Stimulated activated memory B cell treated with anti-CD40 and anti-IgM and Interleukin-4, amounts not matched to agents 10 μg/mL and 1 μg/mL and 100 μg/mL, for 72 hours (primary cell): ENCODE data around the gene WDR88.
"Not testable (repeated sequence)": the region's sequence is repeated elsewhere in the genome, so short reads cannot be mapped to it uniquely, and the experiment has no call there.

ENCODE experiments used
- ATAC-seq: fragments of 150-1000 bp; cut with Tn5 transposase; 2 replicates; pipeline ENCODE4 v1.10.0; 2021
- H3K27ac Mint-ChIP-seq: one replicate; pipeline ENCODE4 v1.8.0; 2022; ENCODE audit warnings: mild to moderate bottlenecking, mixed read lengths
- H3K27me3 Mint-ChIP-seq: one replicate; pipeline ENCODE4 v1.8.0; 2022; ENCODE audit warnings: mixed read lengths
- H3K36me3 Mint-ChIP-seq: one replicate; pipeline ENCODE4 v1.8.0; 2022; ENCODE audit warnings: mixed read lengths
- H3K4me1 Mint-ChIP-seq: one replicate; pipeline ENCODE4 v1.8.0; 2022; ENCODE audit warnings: mixed read lengths
- H3K4me3 Mint-ChIP-seq: one replicate; pipeline ENCODE4 v1.8.0; 2022; ENCODE audit warnings: mild to moderate bottlenecking, moderate library complexity, mixed read lengths
- H3K9me3 Mint-ChIP-seq: one replicate; pipeline ENCODE4 v1.8.0; 2022; ENCODE audit warnings: mixed read lengths

The WDR88 gene

DNA sequence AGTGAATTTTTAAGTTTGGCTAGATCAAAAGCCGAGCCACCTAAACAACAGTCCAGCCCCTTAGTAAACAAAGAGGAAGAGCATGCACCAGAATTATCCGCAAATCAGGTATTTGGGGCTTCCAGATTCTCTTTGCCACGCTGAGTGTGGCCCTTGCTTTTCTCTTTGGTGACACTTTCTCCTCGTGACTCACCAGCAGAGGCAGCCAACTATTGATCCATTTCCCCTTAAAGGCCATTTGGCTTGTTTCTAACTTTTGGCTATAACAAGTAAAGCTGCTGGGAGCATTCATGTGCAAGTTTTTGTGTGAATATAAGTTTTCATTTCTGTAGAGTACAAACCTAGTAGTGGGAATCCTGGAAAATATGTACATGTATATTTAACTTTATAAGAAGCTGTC, 17.6 kb upstream of the WDR88 start:
- H3K36me3 Mint-ChIP-seq = peaks cover 86% of the 10 kb centered on the region
- H3K9me3 Mint-ChIP-seq = peaks cover 3% of the 10 kb centered on the region
- no peaks in the 10 kb centered on the region for H3K4me1 Mint-ChIP-seq
- no peaks in the 10 kb centered on the region for H3K27me3 Mint-ChIP-seq
- ATAC-seq = no peak
- no peak overlapping the region for H3K27ac Mint-ChIP-seq
- H3K4me3 Mint-ChIP-seq = no peak overlapping the region

DNA sequence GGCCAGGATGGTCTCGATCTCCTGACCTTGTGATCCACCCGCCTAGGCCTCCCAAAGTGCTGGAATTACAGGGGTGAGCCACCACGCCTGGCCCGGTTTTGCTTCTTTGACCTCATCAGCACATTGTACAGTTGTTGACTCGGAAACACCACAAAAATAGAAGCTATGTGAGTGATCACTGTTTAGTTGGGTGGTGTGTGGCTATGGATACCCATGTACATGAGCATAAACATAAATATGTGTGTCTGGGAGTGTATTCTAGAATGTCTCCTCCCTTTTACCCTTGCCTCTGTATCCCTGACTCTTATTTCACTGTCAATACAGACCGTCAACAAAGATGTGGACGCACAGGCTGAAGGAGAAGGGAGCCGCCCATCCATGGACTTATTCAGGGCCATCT, 14.4 kb upstream of the WDR88 start:
- Mint-ChIP-seq H3K9me3 (peaks cover 3% of the 10 kb centered on the region), H3K27ac (no peak overlapping the region), H3K36me3 (peaks cover 68% of the 10 kb centered on the region), H3K4me1 (no peaks in the 10 kb centered on the region), H3K27me3 (no peaks in the 10 kb centered on the region), H3K4me3 (no peak overlapping the region)
- ATAC-seq = no peak

DNA sequence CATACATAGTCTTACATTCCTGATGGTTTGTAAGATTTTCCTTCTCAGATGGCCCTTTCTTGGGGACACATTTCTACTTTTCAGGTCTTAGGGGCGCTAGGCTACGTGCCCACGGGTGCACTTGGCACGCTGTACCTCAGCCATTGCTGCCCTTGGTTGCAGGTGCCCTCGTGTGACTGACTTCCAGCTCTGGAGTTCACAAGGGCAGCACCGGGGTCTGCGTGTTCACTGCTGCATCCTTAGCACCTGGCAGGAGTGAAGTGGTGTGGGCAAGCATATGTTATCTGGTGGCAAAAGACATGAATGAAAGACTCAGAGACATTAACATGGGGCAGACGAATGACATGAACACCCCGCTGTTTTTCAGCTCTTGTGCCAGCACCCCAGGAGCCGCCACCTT, 13.3 kb upstream of the WDR88 start:
- H3K27me3 Mint-ChIP-seq = no peaks in the 10 kb centered on the region
- no peak overlapping the region for H3K27ac Mint-ChIP-seq
- no peaks in the 10 kb centered on the region for H3K4me1 Mint-ChIP-seq
- peaks cover 58% of the 10 kb centered on the region for H3K36me3 Mint-ChIP-seq
- peaks cover 3% of the 10 kb centered on the region for H3K9me3 Mint-ChIP-seq
- no peak overlapping the region for H3K4me3 Mint-ChIP-seq
- ATAC-seq = no peak

DNA sequence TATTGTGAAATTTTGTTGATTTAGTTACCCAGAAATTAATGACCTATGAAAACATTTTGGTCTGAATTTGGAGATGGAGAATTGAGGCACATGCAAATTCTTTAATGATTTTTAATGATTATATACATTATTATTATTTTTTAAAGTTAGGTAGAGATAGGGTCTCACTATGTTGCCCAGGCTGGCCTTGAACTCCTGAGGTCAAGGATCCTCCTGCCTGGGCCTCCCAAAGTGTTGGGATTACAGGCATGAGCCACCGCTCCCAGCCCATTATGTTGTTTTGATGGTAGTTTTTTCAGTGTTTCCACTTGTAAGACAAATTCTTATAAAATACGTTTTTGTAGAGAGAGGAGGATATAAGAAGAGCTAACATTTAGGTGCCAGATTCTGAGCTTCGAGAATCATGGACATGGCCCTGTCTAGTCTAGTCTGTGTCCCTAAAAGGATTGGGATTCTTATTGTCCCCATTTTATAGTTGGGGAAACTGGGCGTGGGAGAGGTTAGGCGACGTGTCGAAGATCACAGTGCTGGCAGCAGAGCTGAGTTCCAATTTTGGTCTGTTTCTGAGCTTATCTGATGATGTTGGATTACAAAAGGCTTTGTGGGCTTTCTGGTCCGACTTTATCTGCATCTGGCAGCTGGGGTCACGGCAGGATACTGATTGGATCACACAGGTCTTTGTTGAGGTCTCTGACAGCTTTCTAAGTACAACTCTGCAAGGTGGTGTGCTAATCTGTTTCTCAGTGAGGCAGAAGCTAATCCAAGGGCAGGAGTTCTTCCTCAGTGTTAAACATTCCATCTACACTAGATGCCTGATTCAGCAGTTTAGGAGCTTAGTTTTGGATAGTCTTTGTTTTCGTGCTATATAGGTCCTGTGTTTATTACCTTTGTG, 7.5 kb upstream of the WDR88 start:
- Mint-ChIP-seq H3K4me1 (peaks cover 6% of the 10 kb centered on the region), H3K27ac (no peak overlapping the region), H3K9me3 (no peaks in the 10 kb centered on the region), H3K4me3 (no peak overlapping the region), H3K36me3 (peaks cover 48% of the 10 kb centered on the region), H3K27me3 (no peaks in the 10 kb centered on the region)
- no peak for ATAC-seq

DNA sequence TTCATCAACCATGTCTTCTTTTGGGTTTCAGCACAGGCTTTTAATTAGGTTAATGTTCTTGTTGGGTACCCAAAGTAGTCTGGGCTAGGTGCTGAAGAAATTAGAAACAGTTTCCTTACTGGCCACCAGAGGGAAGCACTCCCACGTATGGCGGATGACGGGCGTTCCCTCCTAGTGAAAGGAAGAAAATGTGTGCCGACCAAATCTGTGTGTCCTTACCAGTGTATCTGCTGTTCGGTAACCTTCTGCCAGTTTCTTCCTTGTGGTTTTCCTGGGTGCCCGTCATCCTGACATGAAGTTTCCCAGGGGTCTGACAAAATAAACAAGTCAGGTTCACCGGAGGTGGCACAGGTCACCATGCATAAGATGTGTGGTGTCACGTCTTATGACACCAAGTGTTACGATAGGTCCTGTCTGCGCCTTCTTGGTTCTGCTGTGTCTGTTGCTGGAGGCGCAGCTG, 6.0 kb upstream of the WDR88 start:
- peak; percentile 73 for ATAC-seq
- H3K4me1 Mint-ChIP-seq = peaks cover 6% of the 10 kb centered on the region
- H3K36me3 Mint-ChIP-seq = peaks cover 63% of the 10 kb centered on the region
- no peak overlapping the region for H3K27ac Mint-ChIP-seq
- no peaks in the 10 kb centered on the region for H3K9me3 Mint-ChIP-seq
- H3K27me3 Mint-ChIP-seq = no peaks in the 10 kb centered on the region
- H3K4me3 Mint-ChIP-seq = no peak overlapping the region

DNA sequence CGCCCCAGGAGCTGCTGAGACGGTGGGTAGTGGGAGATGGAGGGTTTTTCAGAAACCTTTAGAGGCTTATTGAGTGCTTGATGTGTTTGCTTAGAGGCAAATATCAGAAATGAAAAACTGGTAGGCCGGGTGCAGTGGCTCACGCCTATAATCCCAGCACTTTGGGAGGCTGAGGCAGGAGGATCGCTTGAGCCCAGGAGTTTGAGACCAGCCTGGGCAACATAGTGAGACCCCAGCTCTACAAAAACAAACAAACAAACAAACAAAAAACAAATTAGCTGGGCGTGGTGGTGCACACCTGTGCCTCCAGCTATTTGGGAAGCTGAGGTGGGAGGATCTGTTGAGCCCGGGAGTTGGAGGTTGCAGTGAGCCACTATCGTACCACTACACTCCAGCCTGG, 5.2 kb upstream of the WDR88 start:
- ATAC-seq, H3K4me3 Mint-ChIP-seq, H3K4me1 Mint-ChIP-seq, H3K27me3 Mint-ChIP-seq, H3K27ac Mint-ChIP-seq, H3K9me3 Mint-ChIP-seq: not testable (repeated sequence)
- H3K36me3 Mint-ChIP-seq = peaks cover 59% of the 10 kb centered on the region

DNA sequence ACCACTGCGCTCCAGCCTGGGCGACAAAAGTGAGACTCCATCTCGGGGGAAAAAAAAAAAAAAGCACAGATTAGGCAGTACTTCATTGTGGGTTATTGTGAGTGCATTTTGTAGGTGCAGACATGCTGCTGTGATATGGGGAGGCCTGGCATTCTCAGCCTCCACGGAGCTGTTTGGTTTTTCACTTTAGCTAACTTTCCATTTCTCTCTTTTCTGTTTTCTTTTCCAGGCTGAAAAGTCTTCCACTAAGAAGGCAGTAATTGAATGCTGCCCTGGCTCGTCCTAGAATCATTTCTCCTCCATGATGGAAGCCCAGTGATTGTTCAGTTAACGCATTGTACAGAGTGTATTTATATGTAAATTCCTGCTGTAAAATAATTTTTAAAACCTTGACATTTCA, 2.0 kb upstream of the WDR88 start:
- Mint-ChIP-seq H3K4me3 (no peak overlapping the region), H3K27ac (no peak overlapping the region), H3K36me3 (peaks cover 57% of the 10 kb centered on the region), H3K9me3 (no peaks in the 10 kb centered on the region), H3K4me1 (peaks cover 8% of the 10 kb centered on the region), H3K27me3 (peaks cover under 1% of the 10 kb centered on the region)
- ATAC-seq = no peak

DNA sequence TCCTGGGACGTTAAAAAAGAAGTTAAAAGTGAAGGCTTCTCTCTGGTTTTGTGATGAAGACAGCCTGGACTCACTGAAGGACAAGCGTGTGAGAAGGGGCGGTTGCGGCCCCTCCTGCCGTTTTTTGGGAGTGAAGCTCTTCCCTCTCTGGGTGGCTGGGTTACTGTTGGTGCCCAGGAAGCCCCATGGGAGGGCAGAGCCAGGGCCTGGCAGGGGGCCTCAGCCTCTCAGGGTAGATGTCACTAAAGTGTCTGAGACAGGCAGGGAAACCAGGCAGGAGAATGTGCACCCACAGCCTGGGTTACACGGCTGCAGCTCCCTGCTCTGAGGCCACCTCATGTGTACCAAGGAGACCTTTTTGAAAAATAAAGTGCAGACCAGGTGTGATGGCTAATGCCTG, 1.5 kb upstream of the WDR88 start:
- no peak overlapping the region for H3K27ac Mint-ChIP-seq
- H3K9me3 Mint-ChIP-seq = peaks cover 4% of the 10 kb centered on the region
- H3K27me3 Mint-ChIP-seq = peaks cover 5% of the 10 kb centered on the region
- ATAC-seq = no peak
- peaks cover 12% of the 10 kb centered on the region for H3K4me1 Mint-ChIP-seq
- no peak overlapping the region for H3K4me3 Mint-ChIP-seq
- peaks cover 53% of the 10 kb centered on the region for H3K36me3 Mint-ChIP-seq

DNA sequence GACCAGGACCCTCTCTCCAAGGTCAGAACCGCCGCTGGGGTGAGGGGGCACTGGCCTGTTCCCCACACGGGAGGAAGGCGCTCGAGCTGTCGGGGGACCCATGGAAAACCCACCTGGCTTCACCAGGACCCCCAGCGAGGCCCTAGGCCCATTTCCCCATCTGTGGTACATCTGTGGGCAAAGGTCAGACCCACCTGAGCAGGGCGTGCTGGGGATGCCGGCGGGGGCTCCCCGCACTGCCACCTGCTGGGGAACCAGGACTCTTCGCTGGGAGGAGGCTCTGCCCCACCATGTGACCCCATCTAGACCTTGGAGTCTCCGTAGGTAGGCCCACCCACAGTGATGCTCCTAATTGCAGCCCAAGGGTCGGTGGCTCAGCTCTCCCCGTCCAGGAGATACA, 511 bp downstream of the WDR88 start:
- no peak for ATAC-seq
- H3K9me3 Mint-ChIP-seq = peaks cover 4% of the 10 kb centered on the region
- peaks cover 39% of the 10 kb centered on the region for H3K36me3 Mint-ChIP-seq
- no peak overlapping the region for H3K27ac Mint-ChIP-seq
- H3K4me1 Mint-ChIP-seq = peaks cover 6% of the 10 kb centered on the region
- peaks cover 20% of the 10 kb centered on the region for H3K27me3 Mint-ChIP-seq
- no peak overlapping the region for H3K4me3 Mint-ChIP-seq

DNA sequence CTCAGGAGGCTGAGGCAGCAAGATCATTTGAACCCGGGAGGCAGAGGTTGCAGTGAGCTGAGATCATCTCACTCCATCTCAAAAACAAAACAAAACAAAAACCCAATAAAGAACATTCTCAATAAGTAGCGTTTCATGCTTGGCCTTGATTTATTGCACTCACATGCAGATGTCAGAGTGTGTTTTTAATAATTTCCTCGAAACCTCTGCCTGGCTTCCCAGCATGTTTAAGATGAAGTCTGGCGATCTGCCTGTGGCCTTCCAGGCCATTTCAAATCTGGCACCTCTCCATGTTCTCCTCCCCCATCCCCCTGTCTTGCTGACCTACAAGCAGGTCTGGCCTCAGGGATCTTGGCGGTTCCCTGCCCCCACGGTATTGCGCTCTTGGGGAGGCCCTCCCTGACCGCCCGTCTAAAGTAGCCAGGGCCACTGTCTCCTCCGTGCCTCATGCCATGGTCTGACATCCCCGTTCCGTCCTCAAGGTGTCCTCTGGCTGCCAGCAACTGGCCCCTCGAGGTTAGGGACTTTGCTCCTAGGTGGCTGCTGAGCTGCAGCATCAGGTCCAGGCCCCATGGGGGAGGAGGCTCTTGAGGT, 1.6 kb downstream of the WDR88 start:
- no peak overlapping the region for H3K4me3 Mint-ChIP-seq
- peaks cover 32% of the 10 kb centered on the region for H3K36me3 Mint-ChIP-seq
- H3K9me3 Mint-ChIP-seq = peaks cover 4% of the 10 kb centered on the region
- H3K27me3 Mint-ChIP-seq = peaks cover 28% of the 10 kb centered on the region
- no peak overlapping the region for H3K27ac Mint-ChIP-seq
- no peak for ATAC-seq
- peaks cover 6% of the 10 kb centered on the region for H3K4me1 Mint-ChIP-seq

DNA sequence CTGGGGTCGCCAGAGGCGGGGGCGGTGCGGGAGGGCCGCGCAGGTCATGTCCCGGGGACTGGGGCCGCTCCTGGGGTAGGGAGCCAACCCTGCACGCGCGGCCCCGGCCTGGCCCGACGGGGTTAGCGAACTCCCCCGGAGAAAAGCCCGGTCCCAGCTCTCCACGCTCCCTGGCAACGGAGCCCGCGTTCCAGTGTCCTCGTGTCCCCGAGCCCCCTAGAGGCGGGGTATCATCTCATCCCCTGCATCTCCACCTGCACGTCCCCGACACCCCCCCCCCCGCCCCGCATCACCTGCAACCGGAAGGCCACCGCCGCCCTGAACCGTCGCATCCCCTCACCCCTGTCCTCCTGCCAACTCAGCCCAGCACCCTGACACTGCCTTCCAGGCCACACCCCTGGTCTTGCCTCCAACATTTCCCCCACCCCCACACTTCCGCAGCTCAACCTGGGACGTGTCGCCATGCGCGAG, 2.7 kb downstream of the WDR88 start:
- Mint-ChIP-seq H3K9me3 (peaks cover 4% of the 10 kb centered on the region), H3K27ac (no peak overlapping the region), H3K36me3 (peaks cover 22% of the 10 kb centered on the region), H3K4me3 (peak overlapping the region; percentile 41), H3K27me3 (peaks cover 39% of the 10 kb centered on the region), H3K4me1 (peaks cover 6% of the 10 kb centered on the region)
- ATAC-seq = peak; percentile 50

DNA sequence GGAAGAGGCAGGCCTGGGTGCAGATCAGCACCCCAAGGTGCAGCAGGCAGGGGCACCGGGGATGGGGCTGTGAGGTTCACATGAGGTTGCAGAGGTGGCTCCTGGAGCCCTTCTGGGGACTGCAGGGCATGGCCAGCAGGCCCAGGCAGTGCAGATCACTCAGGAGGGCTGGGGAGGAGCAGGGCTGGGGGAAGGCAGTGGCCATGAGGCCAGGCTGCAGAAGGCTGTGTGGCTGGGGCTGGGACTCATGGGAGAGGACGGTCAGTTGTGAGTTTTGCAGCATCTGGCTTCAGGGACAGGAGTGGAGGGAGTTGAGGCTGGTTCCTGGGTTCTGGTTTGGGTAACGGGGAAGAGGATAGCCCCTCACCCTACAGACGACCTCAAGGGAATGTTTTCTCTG, 7.3 kb downstream of the WDR88 start:
- H3K27me3 Mint-ChIP-seq = peaks cover 68% of the 10 kb centered on the region
- H3K4me1 Mint-ChIP-seq = peaks cover 12% of the 10 kb centered on the region
- H3K27ac Mint-ChIP-seq = no peak overlapping the region
- H3K9me3 Mint-ChIP-seq = peaks cover 4% of the 10 kb centered on the region
- no peak overlapping the region for H3K4me3 Mint-ChIP-seq
- no peak for ATAC-seq
- no peaks in the 10 kb centered on the region for H3K36me3 Mint-ChIP-seq

DNA sequence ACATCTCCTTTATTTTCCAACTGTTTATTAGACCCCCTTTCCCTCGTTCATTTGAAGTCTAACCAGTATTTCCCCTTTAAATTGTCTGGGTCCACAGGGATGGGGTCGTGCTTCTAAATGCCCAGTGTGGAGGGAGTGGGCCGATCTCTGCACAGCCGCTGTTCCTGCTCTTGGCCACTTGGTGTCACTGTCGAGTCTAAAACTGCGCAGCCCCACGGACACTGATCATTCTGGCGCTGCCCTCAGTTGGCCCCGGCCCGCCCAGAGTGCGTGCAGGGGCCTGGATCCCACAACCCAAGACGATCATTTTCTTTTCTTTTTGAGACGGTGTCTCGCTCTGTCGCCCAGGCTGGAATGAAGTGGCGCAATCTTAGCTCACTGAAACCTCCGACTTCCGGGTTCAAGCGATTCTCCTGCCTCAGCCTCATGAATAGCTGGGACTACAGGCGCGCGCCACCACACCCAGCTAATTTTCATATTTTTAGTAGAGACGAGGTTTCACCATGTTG, 12.0 kb downstream of the WDR88 start:
- peaks cover 7% of the 10 kb centered on the region for H3K4me1 Mint-ChIP-seq
- H3K27me3 Mint-ChIP-seq = peaks cover 63% of the 10 kb centered on the region
- peak; percentile 88 for ATAC-seq
- H3K36me3 Mint-ChIP-seq = no peaks in the 10 kb centered on the region
- no peak overlapping the region for H3K27ac Mint-ChIP-seq
- H3K9me3 Mint-ChIP-seq = peaks cover 3% of the 10 kb centered on the region
- no peak overlapping the region for H3K4me3 Mint-ChIP-seq

DNA sequence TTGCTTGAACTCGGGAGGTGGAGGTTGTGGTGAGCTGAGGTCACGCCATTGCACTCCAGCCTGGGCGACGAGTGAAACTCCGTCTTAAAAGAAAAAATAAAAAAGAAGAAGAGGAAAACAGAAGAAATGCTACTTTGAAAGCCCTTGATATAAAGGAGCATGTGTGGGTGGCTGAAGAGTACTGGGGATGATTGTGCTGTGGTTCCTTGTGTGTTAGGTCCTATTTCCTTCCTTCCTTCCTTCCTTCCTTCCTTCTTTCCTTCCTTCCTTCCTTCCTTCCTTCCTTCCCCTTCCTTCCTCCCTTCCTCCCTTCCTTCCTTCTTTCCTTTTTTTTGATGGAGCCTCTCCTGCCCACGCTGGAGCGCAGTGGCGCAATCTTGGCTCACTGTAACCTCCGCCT, 14.3 kb downstream of the WDR88 start:
- H3K4me3 Mint-ChIP-seq = no peak overlapping the region
- no peaks in the 10 kb centered on the region for H3K36me3 Mint-ChIP-seq
- ATAC-seq = no peak
- peaks cover 3% of the 10 kb centered on the region for H3K9me3 Mint-ChIP-seq
- peaks cover 7% of the 10 kb centered on the region for H3K4me1 Mint-ChIP-seq
- H3K27me3 Mint-ChIP-seq = peaks cover 51% of the 10 kb centered on the region
- no peak overlapping the region for H3K27ac Mint-ChIP-seq

DNA sequence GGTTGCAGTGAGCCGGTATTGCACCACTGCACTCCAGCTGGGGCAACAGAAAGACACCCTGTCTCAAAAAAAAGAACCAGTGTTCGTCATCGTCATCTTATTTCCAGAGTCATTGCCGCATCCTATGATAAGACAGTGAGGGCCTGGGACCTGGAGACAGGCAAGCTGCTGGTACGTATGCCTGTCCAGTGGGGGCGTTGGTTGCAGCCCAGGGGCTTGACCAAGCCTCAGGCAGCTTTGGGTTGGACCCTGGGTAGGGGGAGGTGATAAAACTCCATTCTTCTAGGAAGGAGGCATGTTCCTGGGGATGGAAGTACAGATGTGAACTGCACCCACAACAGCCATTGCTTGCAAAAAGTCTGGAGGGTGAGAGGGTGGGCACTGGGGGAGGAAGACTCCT, 15.6 kb downstream of the WDR88 start:
- peaks cover 7% of the 10 kb centered on the region for H3K4me1 Mint-ChIP-seq
- ATAC-seq = no peak
- H3K36me3 Mint-ChIP-seq = no peaks in the 10 kb centered on the region
- H3K27ac Mint-ChIP-seq = no peak overlapping the region
- no peak overlapping the region for H3K4me3 Mint-ChIP-seq
- H3K9me3 Mint-ChIP-seq = peaks cover 3% of the 10 kb centered on the region
- H3K27me3 Mint-ChIP-seq = peaks cover 37% of the 10 kb centered on the region
